ENCODE data around the gene HACL1.

GRCh38 chr3:15551902-15552301 is 49.5 kb downstream of the HACL1 start:
- no peak for TF ChIP-seq ELF1 (IDR thresholded peaks at IDR 0.05)
- TF ChIP-seq, protein P1, sequence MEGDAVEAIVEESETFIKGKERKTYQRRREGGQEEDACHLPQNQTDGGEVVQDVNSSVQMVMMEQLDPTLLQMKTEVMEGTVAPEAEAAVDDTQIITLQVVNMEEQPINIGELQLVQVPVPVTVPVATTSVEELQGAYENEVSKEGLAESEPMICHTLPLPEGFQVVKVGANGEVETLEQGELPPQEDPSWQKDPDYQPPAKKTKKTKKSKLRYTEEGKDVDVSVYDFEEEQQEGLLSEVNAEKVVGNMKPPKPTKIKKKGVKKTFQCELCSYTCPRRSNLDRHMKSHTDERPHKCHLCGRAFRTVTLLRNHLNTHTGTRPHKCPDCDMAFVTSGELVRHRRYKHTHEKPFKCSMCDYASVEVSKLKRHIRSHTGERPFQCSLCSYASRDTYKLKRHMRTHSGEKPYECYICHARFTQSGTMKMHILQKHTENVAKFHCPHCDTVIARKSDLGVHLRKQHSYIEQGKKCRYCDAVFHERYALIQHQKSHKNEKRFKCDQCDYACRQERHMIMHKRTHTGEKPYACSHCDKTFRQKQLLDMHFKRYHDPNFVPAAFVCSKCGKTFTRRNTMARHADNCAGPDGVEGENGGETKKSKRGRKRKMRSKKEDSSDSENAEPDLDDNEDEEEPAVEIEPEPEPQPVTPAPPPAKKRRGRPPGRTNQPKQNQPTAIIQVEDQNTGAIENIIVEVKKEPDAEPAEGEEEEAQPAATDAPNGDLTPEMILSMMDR (IDR thresholded peaks at IDR 0.05) = no peak
- TF ChIP-seq YY1 (IDR thresholded peaks at IDR 0.05; ENCODE audit: low read depth) = no peak
- no peak for TF ChIP-seq MXI1 (IDR thresholded peaks at IDR 0.05; ENCODE audit: low read depth, low read length)
- no peak for TF ChIP-seq MEF2A (IDR thresholded peaks at IDR 0.05; ENCODE audit: borderline replicate concordance, low read depth)
- TF ChIP-seq RXRA (IDR thresholded peaks at IDR 0.05; ENCODE audit: borderline replicate concordance, low read depth) = no peak
- TF ChIP-seq RFX5 (IDR thresholded peaks at IDR 0.05; ENCODE audit: low read length) = no peak
- no peak for TF ChIP-seq USF2 (IDR thresholded peaks at IDR 0.05; ENCODE audit: borderline replicate concordance, low read depth, low read length)
- TF ChIP-seq TAF1 (IDR thresholded peaks at IDR 0.05; ENCODE audit: borderline replicate concordance, low read depth, low read length) = no peak
- TF ChIP-seq, protein P2, sequence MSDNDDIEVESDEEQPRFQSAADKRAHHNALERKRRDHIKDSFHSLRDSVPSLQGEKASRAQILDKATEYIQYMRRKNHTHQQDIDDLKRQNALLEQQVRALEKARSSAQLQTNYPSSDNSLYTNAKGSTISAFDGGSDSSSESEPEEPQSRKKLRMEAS (IDR thresholded peaks at IDR 0.05; ENCODE audit: low read depth) = no peak
- TF ChIP-seq, protein P3, sequence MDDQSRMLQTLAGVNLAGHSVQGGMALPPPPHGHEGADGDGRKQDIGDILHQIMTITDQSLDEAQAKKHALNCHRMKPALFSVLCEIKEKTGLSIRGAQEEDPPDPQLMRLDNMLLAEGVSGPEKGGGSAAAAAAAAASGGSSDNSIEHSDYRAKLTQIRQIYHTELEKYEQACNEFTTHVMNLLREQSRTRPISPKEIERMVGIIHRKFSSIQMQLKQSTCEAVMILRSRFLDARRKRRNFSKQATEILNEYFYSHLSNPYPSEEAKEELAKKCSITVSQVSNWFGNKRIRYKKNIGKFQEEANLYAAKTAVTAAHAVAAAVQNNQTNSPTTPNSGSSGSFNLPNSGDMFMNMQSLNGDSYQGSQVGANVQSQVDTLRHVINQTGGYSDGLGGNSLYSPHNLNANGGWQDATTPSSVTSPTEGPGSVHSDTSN (IDR thresholded peaks at IDR 0.05) = no peak
- no peak for TF ChIP-seq CHD2 (IDR thresholded peaks at IDR 0.05; ENCODE audit: low read length, partially characterized antibody)
- TF ChIP-seq SIN3A (IDR thresholded peaks at IDR 0.05; ENCODE audit: borderline replicate concordance, low read depth, low read length) = no peak
- TF ChIP-seq EP300 (IDR thresholded peaks at IDR 0.05; ENCODE audit: borderline replicate concordance in 1 of 2, low read depth in 1 of 2, low read length in 1 of 2) = no peak
